OCI-LY7 (cell line): ENCODE measurements around the gene NEK11. TPM values are rescaled to one million over a fixed set of nuclear protein-coding genes. Genes with fewer than 3 reads are reported as not detected.

Experiments used
- BruUV-seq: library from RNA; stranded (reverse); fragments of 400-500 nt; replicated peaks from 2 replicates; lab custom pipeline; 2021; lab: Mats Ljungman, UMichigan
- CTCF ChIA-PET: fragments of 300-600 bp; sonication (Branson Sonifier 250); formaldehyde crosslinking; loops from one replicate; lab custom pipeline; 2022; ENCODE audit warnings: antibody characterized with exemption; ENCODE audit not compliant: unreplicated experiment; lab: Charles Lee
- POLR2A ChIA-PET: fragments of 300-600 bp; sonication (Branson Sonifier 250); formaldehyde crosslinking; loops from one replicate; lab custom pipeline; 2022; ENCODE audit warnings: antibody characterized with exemption; lab: Charles Lee
- DNase-seq: peaks from one replicate; pipeline ENCODE4 v3.0.0-alpha.2; 2015; ENCODE audit warnings: low spot score
- H2AFZ ChIP-seq: fragments of 200-600 bp; sonication (generic), shearing (Covaris generic); 2 replicates; pipeline ENCODE4 v1.6.1; 2014; ENCODE audit warnings: mild to moderate bottlenecking, antibody characterized with exemption, low read length, moderate library complexity
- H3K27ac ChIP-seq: fragments of 200-600 bp; sonication (generic); 2 replicates; pipeline ENCODE4 v1.5.1; 2014; ENCODE audit warnings: mixed run types, low read depth, mild to moderate bottlenecking, moderate library complexity, low read length, inconsistent platforms; ENCODE audit not compliant: poor library complexity, severe bottlenecking
- H3K36me3 ChIP-seq: fragments of 200-600 bp; sonication (generic); 2 replicates; pipeline ENCODE4 v1.6.1; 2014; ENCODE audit warnings: mild to moderate bottlenecking, antibody characterized with exemption, low read length, moderate library complexity, mixed read lengths; ENCODE audit not compliant: insufficient read depth
- H3K4me1 ChIP-seq: fragments of 200-600 bp; sonication (generic); 2 replicates; pipeline ENCODE4 v1.5.1; 2014; ENCODE audit warnings: mild to moderate bottlenecking, low read length; ENCODE audit not compliant: insufficient read depth, poor library complexity, severe bottlenecking
- H3K4me2 ChIP-seq: fragments of 200-600 bp; sonication (generic); 2 replicates; pipeline ENCODE4 v1.6.1; 2014; ENCODE audit warnings: mild to moderate bottlenecking, low read length
- H3K4me3 ChIP-seq: fragments of 200-600 bp; sonication (generic); 2 replicates; pipeline ENCODE4 v1.5.1; 2014; ENCODE audit warnings: mild to moderate bottlenecking, low read depth, low read length; ENCODE audit not compliant: poor library complexity, severe bottlenecking
- H3K79me2 ChIP-seq: fragments of 200-600 bp; sonication (generic); 2 replicates; pipeline ENCODE4 v1.6.1; 2016; ENCODE audit warnings: low read depth, mild to moderate bottlenecking, low read length, moderate library complexity, mixed read lengths; ENCODE audit not compliant: insufficient read depth
- H3K9me2 ChIP-seq: fragments of 200-600 bp; sonication (generic); 2 replicates; pipeline ENCODE4 v1.6.1; 2016; ENCODE audit warnings: mild to moderate bottlenecking, low read length, mixed read lengths; ENCODE audit not compliant: insufficient read depth
- H3K9me3 ChIP-seq: fragments of 200-600 bp; sonication (generic); 2 replicates; pipeline ENCODE4 v1.6.1; 2014; ENCODE audit warnings: mild to moderate bottlenecking, mixed run types, low read length, mixed read lengths
- H4K20me1 ChIP-seq: fragments of 200-600 bp; sonication (generic); 2 replicates; pipeline ENCODE4 v1.6.1; 2014; ENCODE audit warnings: mild to moderate bottlenecking, antibody characterized with exemption, low read length, moderate library complexity, mixed read lengths; ENCODE audit not compliant: insufficient read depth
- EZH2phosphoT487 ChIP-seq: fragments of 200-600 bp; sonication (generic); IDR thresholded peaks from 2 replicates; pipeline ENCODE4 v1.6.1; 2018; ENCODE audit warnings: low read depth, borderline replicate concordance, mild to moderate bottlenecking, mixed run types, antibody characterized with exemption, low read length, moderate library complexity, mixed read lengths
- intact Hi-C: fragments of 100-400 bp; cut with micrococcal nuclease; formaldehyde crosslinking; loops from one replicate; pipeline ENCODE4 v1.10.0; 2022; ENCODE audit not compliant: unreplicated experiment
- total RNA-seq, 2 experiments: library from RNA; depleted of rRNA in 1 of 2; stranded (reverse); fragments of >200 nt in 1 of 2; shearing (Covaris generic) in 1 of 2; gene quantifications; 2 replicates each; pipeline ENCODE4 v1.2.3, GENCODE V29; 2014 to 2022
- TF ChIP-seq, protein P1 (sequence below): fragments of 200-600 bp; sonication (generic); conservative IDR thresholded peaks from 2 replicates; pipeline ENCODE4 v1.5.1; 2014; ENCODE audit warnings: mild to moderate bottlenecking, antibody characterized with exemption, low read length, moderate library complexity, mixed read lengths

The NEK11 gene
- total RNA-seq, 2 experiments from 2014 or later: 0.47 to 1.5 TPM

DNA sequence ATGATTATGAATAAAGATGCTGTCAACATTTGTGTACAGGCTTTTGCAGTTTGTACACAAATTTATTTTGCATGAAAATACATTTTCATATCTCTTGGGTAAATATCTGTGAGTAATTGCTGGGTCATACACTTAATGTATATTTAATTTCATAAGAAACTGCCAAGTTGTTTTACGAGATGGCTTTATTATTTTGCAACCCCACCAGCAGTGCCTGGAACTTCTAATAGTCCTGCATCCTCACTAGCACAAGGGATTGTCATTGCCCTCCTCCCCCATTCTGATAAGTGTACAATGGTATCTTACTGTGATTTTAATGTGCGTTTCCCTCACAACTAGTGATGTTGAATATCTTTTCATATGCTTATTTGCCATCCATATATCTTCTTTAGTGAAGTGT, 45.2 kb upstream of the NEK11 start:
- H3K4me1 ChIP-seq: no peaks in the 10 kb centered on the region
- peaks cover 30% of the 10 kb centered on the region; the same call in 1 of the 2 replicates for H3K36me3 ChIP-seq
- BruUV-seq: no TSS peak
- H3K4me3 ChIP-seq: no peak overlapping the region
- no peak for DNase-seq
- no peak overlapping the region for H3K27ac ChIP-seq
- no peak overlapping the region for H3K4me2 ChIP-seq
- no peaks in the 10 kb centered on the region for H4K20me1 ChIP-seq
- no peaks in the 10 kb centered on the region for H3K9me2 ChIP-seq
- CTCF ChIA-PET: no interaction called here
- TF ChIP-seq EZH2phosphoT487: no peak
- TF ChIP-seq, protein P1, sequence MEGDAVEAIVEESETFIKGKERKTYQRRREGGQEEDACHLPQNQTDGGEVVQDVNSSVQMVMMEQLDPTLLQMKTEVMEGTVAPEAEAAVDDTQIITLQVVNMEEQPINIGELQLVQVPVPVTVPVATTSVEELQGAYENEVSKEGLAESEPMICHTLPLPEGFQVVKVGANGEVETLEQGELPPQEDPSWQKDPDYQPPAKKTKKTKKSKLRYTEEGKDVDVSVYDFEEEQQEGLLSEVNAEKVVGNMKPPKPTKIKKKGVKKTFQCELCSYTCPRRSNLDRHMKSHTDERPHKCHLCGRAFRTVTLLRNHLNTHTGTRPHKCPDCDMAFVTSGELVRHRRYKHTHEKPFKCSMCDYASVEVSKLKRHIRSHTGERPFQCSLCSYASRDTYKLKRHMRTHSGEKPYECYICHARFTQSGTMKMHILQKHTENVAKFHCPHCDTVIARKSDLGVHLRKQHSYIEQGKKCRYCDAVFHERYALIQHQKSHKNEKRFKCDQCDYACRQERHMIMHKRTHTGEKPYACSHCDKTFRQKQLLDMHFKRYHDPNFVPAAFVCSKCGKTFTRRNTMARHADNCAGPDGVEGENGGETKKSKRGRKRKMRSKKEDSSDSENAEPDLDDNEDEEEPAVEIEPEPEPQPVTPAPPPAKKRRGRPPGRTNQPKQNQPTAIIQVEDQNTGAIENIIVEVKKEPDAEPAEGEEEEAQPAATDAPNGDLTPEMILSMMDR: no peak
- POLR2A ChIA-PET: interaction anchor here (0.6 kb wide), 1 partner anchor 234 kb away, joined by 5 read pairs; no protein-coding TSS in a partner anchor
- intact Hi-C loops: no loop called here
- H3K9me3 ChIP-seq: no peaks in the 10 kb centered on the region
- no peaks in the 10 kb centered on the region for H3K79me2 ChIP-seq
- no peak overlapping the region for H2AFZ ChIP-seq

DNA sequence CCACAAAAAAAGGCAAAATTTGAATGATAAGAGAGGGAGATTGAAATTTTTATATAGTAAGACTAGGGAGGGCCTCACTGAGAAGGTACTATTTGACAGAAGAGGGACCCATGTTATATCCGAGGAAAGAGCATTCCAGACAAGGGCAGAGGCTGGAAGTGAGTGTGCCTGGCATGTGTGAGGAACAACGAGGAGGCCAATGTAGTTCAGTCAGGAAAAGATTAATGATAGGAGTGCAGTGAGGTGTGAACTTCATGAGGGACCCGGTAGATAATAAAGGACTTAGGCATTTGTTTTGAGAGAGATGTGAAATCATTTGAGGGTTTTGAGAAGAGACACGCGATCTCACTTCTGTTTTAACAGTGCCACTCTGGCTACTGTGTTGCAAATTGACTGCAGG, 36.4 kb upstream of the NEK11 start:
- Histone ChIP-seq H4K20me1 (no peaks in the 10 kb centered on the region), H3K9me2 (no peaks in the 10 kb centered on the region), H2AFZ (no peak overlapping the region), H3K4me1 (no peaks in the 10 kb centered on the region), H3K4me2 (no peak overlapping the region), H3K27ac (no peak overlapping the region), H3K9me3 (no peaks in the 10 kb centered on the region), H3K4me3 (no peak overlapping the region), H3K36me3 (peaks cover 29% of the 10 kb centered on the region), H3K79me2 (no peaks in the 10 kb centered on the region)
- POLR2A ChIA-PET: no interaction called here
- CTCF ChIA-PET: no interaction called here
- no peak for DNase-seq
- no peak for TF ChIP-seq EZH2phosphoT487
- TF ChIP-seq, protein P1: no peak
- no TSS peak for BruUV-seq
- intact Hi-C loops: no loop called here

GRCh38 chr3:130991126-130991525, 35.6 kb upstream of the NEK11 start:
- no peaks in the 10 kb centered on the region for H3K9me3 ChIP-seq
- H3K4me1 ChIP-seq: no peaks in the 10 kb centered on the region
- H3K4me2 ChIP-seq: no peak overlapping the region
- DNase-seq: no peak
- H3K9me2 ChIP-seq: no peaks in the 10 kb centered on the region
- ChIA-PET POLR2A (no interaction called here), CTCF (no interaction called here)
- TF ChIP-seq, protein P1: no peak
- no peak for TF ChIP-seq EZH2phosphoT487
- intact Hi-C loops: no loop called here
- no TSS peak for BruUV-seq
- no peak overlapping the region for H2AFZ ChIP-seq
- H3K27ac ChIP-seq: no peak overlapping the region
- H3K36me3 ChIP-seq: peaks cover 36% of the 10 kb centered on the region
- H4K20me1 ChIP-seq: no peaks in the 10 kb centered on the region
- H3K4me3 ChIP-seq: no peak overlapping the region
- no peaks in the 10 kb centered on the region for H3K79me2 ChIP-seq
